SIG-M5 (cell line): ENCODE results near the gene YIF1B.
"Not testable (repeated sequence)": the region's sequence is repeated elsewhere in the genome, so short reads cannot be mapped to it uniquely, and the experiment has no call there.

Experiments
- DNase-seq: peaks from one replicate; lab custom pipeline; 2025; lab: John Stamatoyannopoulos, UW

The YIF1B gene

DNA sequence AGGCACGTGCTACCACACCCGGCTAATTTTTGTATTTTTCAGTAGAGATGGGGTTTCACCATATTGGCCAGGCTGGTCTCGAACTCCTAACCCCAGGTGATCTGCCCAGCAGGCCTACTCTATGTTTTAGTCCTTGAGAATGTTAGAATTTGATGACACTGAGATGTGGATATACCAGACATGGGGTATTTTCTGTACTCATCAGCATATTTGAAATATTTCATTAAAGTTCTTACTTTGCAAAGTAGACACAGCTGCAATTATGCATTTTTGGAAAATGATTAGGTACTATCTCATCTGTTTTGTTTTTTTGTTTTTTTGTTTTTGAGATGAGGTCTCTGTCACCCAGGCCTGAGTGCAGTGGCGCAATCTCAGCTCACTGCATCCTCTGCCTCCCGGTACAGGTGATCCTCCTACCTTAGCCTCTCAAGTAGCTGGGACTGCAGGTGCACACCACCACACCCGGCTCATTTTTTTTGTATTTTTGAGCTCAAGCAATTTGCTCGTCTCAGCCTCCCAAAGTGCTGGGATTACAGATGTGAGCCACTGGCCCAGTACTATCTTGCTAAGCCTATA lies 38.7 kb downstream of the YIF1B start:
- no peak for DNase-seq

DNA sequence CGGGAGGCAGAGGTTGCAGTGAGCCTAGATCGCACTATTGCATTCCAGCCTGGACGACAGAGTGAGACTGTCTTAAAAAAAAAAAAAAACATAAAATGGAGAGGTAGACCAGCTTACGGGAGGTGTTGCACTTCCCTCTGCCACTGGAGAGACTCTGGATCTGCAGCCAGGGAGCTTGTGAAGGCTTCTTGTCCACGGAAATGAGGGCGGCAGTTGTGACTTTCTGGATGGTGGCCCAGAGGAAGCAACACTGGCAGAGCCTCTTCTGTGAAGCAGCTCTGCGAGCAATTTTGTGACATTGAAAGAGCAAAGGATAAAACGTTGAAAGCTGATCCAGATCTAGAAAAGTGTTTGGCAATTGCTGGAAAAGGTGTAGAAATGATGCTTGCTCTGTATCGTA lies 41.0 kb downstream of the YIF1B start:
- no peak for DNase-seq

DNA sequence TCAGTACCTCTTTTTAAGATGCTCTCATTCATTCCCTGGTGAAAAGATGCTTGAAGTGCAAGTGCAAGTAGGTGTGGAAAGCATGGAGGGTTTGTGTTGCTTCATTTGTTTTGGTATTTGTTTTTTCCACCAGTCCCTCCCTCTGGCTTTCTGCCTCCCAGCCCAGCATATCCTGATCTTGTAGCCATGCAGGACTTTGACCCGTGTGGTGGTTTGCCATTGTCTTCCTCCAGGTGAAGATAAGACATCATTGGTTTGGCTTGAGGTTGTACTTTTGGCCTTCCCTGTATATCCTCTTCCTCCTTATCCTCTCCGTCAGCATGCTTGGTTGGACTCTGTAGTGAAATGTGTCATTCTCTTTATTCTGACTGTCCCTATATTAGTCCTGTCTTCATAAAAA lies 42.2 kb downstream of the YIF1B start:
- no peak for DNase-seq

DNA sequence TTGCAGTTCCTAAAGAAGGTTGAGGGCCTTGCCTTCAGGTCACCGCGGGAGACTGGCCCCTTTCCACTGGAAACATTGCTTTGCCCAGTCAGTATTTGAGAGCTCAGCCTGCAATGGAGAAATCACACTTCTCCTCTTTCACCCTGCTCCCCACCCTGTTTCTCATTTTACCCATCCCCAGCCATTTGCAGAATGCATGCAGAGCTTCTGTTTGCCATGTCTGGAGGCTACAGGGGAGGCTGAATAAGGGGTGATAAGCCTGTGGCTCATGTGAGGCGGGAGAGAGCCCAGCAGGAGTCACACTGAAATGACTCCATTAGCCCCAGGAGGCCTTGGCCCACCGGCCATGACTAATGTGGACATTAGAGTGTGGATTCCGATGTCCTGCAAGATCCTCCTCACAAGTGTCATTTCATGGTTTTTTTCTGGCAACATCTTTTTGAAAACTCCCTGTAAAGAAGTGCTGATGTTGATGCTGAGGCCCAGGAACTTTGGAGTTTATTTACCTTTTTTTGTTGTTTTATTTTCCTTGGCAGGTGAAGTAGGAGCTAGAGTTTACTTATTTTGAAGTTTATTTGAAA lies 45.1 kb downstream of the YIF1B start:
- DNase-seq = no peak

DNA sequence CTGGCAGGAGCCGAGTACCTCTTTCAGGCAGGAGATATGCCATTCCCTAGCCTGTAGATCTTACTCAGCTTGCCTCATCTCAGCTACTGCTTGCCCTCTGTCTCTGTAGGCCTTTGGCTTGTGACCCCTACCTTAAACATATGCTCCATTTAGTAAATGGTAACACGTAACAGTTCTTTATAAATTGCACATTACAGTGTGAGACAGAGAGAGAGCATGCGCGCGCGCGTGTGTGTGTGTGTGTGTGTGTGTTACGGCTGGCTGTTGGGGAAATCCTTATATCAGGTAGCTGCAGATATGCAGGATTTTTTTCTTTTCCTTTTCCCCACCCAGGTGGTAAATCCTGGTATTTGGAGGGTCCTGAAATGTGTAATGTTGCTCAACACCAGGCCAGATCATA lies 47.2 kb downstream of the YIF1B start:
- DNase-seq = no peak

DNA sequence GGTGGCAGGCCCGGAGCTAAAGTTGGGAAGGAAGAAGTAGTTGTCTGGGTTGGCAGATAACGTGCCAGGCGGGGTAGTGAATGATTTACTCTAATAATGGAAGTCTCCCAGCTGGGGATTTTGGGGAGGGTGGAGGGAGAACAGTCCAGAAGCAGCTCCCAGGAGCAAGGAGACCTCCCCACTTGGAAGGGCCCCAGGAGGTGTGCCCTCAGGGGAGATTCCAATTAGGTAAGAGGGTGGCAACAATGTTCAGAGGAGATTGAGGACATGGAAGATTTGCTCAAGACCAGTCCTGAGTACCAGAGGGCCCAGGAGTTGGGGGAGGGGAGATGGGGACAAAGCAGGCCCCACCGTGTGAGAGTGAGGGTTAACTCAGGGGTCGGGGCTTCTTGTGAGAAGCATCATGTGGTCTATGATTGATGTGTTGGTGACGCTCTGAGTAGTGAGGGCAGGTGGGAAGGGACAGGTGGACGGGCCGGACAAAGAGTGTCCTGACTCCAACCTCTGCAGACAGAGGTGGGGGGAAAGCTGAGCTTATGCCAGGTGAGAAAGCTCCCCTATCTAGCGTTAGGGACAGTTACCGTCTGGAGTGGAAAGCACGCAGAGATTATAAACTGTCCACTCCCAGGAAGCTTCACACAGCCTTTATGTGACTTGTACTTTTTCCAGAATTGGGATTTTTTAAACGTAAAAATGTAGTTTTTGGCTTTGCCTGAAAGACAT lies 47.8 kb downstream of the YIF1B start:
- DNase-seq = no peak

DNA sequence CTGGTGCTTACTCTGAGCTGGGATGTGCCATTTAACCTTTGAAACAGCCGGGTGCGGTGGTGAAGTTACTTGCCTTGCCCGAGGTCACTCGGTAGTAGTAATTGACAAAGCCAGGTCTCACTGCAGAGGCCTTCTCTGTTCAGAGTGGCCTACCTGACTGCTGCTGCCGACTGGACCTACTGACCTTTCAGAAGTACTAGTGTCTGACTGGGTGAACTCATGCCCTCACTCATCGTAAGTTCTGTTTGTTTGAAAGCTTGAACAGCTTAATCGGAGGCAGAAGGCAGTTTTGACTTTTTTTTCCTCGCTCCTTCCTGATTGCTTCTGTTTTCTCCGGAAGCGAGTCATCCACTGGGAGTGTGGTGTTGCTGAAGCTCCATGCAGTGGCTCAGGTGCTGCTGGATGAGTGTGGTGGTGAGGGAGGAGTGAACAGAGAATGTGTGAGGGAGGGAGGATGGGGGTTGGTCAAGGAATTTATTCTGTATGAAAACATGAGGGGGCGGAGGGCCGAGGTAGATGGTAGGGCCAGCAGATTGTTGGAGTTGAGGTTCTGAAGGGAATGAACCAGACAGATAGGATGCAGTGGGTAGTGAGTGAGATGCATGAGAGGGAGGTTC lies 48.7 kb downstream of the YIF1B start:
- DNase-seq = no peak

DNA sequence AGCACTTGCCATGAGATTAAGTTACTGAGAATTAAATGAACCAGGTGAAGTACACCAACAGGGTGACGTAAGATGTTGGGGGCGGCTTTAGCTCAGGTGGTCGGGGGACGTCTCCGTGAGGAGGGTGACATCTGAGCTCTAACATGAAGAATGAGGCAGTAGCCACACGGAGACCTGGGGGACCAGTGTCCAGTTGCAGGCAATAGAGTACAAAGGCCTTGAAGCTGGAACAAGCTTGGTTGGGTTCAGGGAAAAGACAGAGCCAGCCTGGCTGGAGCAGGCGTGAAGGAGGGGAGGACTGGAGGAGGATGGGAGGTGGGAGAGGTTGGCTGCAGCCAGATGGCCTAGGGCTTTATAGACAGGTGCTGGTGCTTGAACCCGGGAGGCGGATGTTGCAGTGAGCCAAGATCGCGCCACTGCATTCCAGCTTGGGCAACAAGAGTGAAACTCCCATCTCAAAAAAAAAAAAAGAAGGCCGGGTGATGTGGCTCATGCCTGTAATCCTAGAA lies 49.8 kb downstream of the YIF1B start:
- DNase-seq = no peak

DNA sequence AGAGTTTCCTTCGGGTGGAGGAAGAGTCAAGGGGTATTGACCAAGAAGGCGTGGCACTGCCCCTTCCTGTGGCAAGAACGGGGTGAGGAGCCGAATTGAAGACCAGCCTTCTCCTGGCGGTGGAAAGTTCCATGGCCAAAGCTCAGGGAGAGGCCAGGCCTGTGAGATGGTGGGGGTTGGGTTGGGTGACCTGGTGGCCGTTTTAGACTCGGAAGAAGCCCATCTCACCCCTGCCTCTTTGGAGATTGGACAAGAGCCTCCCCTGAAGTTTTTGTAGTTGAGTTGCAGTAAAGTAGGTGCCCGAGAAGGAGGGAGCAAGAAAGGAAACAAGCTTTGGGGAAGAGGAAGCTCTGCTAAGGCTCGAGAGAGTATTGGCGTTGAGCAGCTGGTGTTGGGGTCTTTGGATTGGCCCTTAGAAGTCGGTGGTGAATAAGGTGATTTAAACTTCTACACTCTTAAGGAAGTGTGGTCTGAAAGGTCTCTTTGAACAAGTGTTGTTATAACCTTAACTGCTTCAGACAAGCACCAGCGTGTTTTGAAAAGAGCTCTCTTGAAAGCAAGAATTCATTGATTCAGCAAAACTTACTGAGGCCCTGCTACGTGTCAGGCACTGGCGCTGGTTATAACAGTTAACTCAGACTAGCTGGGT lies 50.4 kb downstream of the YIF1B start:
- DNase-seq = no peak

DNA sequence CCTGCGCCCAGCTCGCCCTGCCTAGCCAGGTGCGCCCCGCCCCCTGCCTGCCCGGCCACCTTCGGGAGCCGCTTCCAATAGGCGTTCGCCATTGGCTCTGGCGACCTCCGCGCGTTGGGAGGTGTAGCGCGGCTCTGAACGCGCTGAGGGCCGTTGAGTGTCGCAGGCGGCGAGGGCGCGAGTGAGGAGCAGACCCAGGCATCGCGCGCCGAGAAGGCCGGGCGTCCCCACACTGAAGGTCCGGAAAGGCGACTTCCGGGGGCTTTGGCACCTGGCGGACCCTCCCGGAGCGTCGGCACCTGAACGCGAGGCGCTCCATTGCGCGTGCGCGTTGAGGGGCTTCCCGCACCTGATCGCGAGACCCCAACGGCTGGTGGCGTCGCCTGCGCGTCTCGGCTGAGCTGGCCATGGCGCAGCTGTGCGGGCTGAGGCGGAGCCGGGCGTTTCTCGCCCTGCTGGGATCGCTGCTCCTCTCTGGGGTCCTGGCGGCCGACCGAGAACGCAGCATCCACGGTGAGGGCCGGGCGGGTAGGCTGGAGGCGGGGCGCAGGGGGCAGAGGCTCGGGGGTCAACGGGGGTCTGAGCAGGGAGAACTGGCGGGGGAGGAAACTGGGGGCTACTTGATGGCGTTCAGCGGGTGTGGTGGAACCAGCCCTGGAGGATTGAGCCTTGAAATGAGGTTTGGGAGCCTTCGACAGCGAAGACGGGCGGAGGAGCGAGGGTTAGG lies 51.1 kb downstream of the YIF1B start, which contains the start of gene SPINT2:
SPINT2 (plus strand) TSS at position 88 of the 727 bp plus-strand sequence; CDS start at position 408, 320 bp downstream.
- DNase-seq = no peak

DNA sequence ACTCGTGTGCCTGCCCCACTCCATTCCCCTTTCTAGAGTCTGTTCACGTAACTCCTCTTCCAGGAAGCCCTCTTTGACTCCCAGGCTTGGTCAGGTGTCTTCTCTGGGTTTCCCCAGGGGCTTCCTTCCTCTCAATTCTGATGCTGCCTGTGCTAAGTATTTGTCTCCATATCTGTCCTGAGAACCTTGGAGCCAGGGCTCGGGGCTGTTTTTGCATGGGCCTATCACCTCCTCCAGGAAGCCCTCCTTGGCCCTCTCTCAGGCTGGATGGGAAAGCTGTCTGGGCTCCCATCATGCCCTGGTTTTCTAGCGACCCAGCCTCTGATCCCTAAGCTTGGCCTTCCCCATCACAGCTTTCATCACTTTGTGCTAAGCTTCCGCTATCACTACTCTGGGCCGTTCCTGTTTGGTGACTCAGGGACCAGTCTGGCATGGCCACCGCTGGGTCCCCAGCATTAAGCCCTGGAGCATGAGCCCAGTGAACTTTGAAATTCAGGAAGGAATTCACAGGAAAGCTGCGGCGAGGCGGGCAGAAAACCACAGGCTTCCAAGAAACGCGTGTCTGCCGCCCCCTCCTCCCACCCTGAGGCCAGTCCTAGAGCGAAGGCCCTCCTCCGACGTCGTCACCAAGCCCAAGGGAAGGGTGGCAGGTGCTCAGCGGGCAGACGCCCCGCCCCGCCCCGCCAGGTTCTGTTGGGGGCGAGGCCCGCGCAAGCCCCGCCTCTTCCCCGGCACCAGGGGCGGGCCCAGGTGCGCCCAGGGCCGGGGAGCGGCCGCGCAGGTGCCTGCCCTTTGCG lies 51.9 kb downstream of the YIF1B start:
- no peak for DNase-seq

DNA sequence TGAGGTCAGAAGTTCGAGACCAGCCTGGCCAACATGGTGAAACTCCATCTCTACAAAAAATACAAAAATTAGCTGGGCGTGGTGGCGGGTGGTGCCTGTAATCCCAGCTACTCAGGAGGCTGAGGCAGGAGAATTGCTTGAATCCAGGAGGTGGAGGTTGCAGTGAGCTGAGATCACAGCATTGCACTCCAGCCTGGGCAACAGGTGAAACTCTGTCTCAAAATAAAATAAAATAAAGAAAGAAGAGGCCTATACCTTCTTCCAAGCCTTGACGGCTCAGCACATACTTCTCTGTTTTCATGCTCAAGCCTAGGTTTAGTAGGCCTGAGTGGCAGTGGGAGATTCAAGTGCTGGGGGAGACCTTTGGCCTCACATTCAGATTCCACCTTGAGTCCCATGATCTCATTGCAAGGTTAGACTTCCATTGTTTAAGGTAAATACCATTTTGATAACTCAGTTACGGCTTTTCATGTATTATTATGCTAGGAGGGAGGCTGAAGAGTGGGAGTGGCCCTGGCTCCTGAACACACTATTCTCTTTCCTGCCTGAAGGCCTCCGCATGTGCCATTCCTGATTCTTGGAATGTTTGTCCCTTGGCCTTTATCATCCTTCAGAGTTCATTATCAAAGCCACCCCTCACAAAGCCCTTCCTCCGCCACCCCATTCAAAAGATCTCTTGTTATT lies 53.0 kb downstream of the YIF1B start:
- DNase-seq = no peak

DNA sequence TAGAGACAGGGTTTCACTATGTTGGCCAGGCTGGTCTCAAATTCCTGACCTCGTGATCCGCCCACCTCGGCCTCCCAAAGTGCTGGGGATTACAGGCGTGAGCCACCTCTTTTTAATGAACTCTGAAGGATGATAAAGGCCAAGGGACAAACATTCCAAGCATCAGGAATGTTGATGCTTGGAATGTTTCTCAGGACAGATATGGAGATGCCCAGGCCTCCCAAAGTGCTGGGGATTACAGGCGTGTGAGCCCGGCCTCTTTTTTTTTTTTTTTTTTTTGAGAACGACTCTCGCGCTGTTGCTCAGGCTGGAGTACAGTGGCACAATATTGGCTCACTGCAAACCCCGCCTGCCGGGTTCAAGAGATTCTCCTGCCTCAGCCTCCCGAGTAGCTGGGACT lies 53.8 kb downstream of the YIF1B start:
- not testable (repeated sequence) for DNase-seq

DNA sequence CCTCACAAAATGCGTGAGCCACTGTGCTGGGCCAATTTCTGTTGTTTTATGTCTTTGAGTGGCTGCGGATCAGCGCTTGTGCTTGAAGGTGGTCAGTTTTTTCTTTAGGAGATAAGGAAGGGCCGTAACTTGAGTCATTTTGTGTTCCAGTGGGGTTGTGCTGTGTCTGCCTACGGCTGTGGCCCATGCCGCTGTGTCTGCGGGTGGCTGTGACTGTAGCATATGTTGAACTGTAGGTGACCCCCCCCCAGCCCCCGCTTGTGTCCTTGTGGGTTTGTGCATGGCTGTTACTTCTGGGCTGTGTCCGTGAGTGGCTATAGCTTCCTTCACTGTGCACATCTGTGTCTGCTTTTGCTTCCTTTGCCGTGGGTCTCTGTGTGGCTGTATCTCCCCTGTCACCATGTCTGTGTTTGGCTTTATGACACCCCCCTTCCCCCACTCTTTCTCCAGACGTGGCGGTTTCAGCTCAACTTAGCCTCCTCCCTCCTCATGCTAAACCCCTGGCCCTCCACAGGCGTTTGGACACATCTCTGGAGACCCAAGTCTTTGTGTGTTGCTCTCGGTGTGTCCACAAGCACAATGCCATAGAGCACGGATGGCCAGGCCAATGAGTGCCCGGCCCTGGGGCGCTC lies 60.2 kb downstream of the YIF1B start:
- no peak for DNase-seq

DNA sequence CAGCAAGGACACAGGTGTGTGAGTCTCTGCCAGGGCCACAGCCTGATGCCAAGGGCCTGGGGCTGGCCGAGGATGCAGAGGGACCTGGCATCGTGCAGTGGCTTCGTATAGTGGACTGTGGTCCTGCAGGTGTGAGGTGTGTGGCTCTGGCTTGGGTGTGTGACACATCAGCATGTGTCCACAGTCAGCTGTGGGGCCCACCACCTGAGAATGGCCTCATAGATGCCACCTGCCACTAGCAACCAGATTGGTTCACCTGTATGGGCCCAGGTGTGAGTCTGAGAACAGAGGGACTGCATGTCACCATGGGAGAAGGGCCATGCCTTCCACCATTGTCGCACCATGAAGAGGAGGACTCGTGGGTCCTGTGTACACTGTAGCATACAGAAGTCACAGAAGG lies 62.0 kb downstream of the YIF1B start:
- DNase-seq = no peak
